H1 (cell line): Measurements from ENCODE around the gene PCDHB5. TPM values are rescaled to one million over a fixed set of nuclear protein-coding genes. Genes with fewer than 3 reads are reported as not detected.

Experiments used
- CTCF ChIP-seq, 3 experiments: IDR thresholded peaks; 1 replicate in 2 of 3; 2 replicates in 1 of 3; pipeline versions ENCODE4 v1.5.1 to v1.6.1; 2011; ENCODE audit warnings: low read length in 3 of 3, mild to moderate bottlenecking in 3 of 3, inconsistent platforms in 2 of 3, low read depth in 1 of 3, moderate library complexity in 1 of 3; ENCODE audit not compliant: insufficient read depth in 1 of 3; ENCODE audit errors: control extremely low read depth in 1 of 3
- GABPA ChIP-seq: IDR thresholded peaks from 2 replicates; pipeline ENCODE4 v1.6.1; 2011; ENCODE audit warnings: mild to moderate bottlenecking, low read length, moderate library complexity, borderline replicate concordance; ENCODE audit not compliant: insufficient read depth
- MAX ChIP-seq: IDR thresholded peaks from 2 replicates; pipeline ENCODE4 v1.6.1; 2012; ENCODE audit warnings: inconsistent platforms
- RBBP5 ChIP-seq: IDR thresholded peaks from 2 replicates; pipeline ENCODE4 v1.7.1; 2012; ENCODE audit warnings: low read depth, mild to moderate bottlenecking, inconsistent platforms, low read length, moderate library complexity, borderline replicate concordance
- SUZ12 ChIP-seq: fragments of 200-600 bp; sonication (generic); IDR thresholded peaks from 2 replicates; pipeline ENCODE4 v1.6.1; 2012; ENCODE audit warnings: mild to moderate bottlenecking, inconsistent platforms, low read length, moderate library complexity, mixed read lengths
- polyA plus RNA-seq, 7 experiments: library from polyadenylated mRNA; depleted of rRNA in 3 of 7; stranded (reverse) in 5 of 7; unstranded in 2 of 7; fragments of >200 nt in 5 of 7; fragments of 200-250 nt in 2 of 7; gene quantifications; 1 replicate in 5 of 7; 2 replicates in 1 of 7; 4 replicates in 1 of 7; pipeline versions ENCODE4 v1.2.1 to v1.2.3, GENCODE V29; 2011 to 2013; ENCODE audit warnings: missing spikeins in 2 of 7, mixed read lengths in 2 of 7
- total RNA-seq: library from RNA; stranded (reverse); fragmentation: NEBNext Ultra II Directional; extraction: Animal tissue kit (Norgen Biotek cat#: 25700); gene quantifications from 2 replicates; pipeline ENCODE4 v1.2.1, GENCODE V29; 2021

Gene PCDHB5
- total and polyA plus RNA-seq, 2 of the 8 experiments (the other 6 are each of a cell fraction or from before 2014, with no cell fraction given) = 2.4 to 8.2 TPM

GRCh38 chr5:141182248-141182647 is 47.2 kb downstream of the PCDHB5 start, which contains the start of gene PCDHB16 (continued):
- TF ChIP-seq MAX = no peak
- TF ChIP-seq RBBP5 = no peak
- no peak for TF ChIP-seq GABPA
- peak; percentile 49 to 82 (median 78) for TF ChIP-seq CTCF (IDR thresholded peaks at IDR 0.05; ENCODE audit: control extremely low read depth in 1 of 3, insufficient read depth in 1 of 3, low read depth in 1 of 3, low read length in 3 of 3)
- TF ChIP-seq SUZ12 = no peak
